Heart left ventricle (tissue), 13 donors: ENCODE results near the gene MBL2.

Experiments
- POLR2A ChIP-seq, 2 donors: fragments of 450-650 bp; IDR thresholded peaks; one replicate each; pipeline ENCODE4 v1.6.1; 2017; ENCODE audit warnings: antibody characterized with exemption in 2 of 2, mild to moderate bottlenecking in 2 of 2, moderate library complexity in 2 of 2
- TF ChIP-seq, protein P1 (sequence below), 12 donors: fragments of 200-600 bp; sonication (generic) in 4 of 12; IDR thresholded peaks; one replicate each; pipeline versions ENCODE4 v1.5.0 to v1.8.0; 2018 to 2022; ENCODE audit warnings: antibody characterized with exemption in 12 of 12, mild to moderate bottlenecking in 5 of 12
- donor health status: ischemic (EF 13 %, LVEDD 7.1; RV severe dilation, severe dysfunction).
- donor health status: DM: no; HTN: yes; CAD: no.
- donor health status: DM: no; HTN: no; CAD: no.
- donor health status: ischemic (EF 25% LVEDD 6.9; RV normal size, moderate dysfunction).
- donor health status: ischemic (EF 25% LVEDD 5.7; RV mildly dilated, moderate dysfunction).
- donor health status: ischemic (EF 35%, LVEDD 5.7; RV mildly dilated, moderate dysfunction).
- donor health status: nonischemic (EF 11% LVEDD 7.7; RV severe dilation, severe dysfunction).
- donor health status: DM: yes; HTN: yes; CAD: no.
- donor health status: PGD.
- donor health status: ischemic (EF 29% LVEDD 5.4; RV normal size, mild dysfunction).
- donor health status: nonischemic (EF 23%, LVEDD 6.1; RV moderate dilation, normal function).

DNA sequence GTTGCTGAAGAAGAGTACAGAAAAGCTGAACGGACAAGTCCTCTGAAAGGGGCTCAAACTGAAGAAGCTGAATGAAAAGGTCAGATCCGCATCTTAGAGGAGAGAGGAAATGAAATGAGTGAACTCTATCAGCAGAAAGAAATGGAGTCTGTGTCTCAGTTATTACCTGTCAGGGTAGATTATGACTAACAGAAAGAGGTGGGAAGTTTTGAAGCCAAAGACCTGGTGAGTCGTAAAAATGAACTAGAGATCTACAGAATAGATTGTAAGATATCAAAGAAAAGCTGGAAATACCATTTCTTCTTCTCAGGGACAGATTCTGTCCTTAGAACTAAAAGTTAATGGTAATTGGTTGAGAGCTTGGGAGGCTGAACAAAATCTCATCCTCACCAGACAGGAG lies 11.1 kb upstream of the MBL2 start:
- TF ChIP-seq, protein P1, sequence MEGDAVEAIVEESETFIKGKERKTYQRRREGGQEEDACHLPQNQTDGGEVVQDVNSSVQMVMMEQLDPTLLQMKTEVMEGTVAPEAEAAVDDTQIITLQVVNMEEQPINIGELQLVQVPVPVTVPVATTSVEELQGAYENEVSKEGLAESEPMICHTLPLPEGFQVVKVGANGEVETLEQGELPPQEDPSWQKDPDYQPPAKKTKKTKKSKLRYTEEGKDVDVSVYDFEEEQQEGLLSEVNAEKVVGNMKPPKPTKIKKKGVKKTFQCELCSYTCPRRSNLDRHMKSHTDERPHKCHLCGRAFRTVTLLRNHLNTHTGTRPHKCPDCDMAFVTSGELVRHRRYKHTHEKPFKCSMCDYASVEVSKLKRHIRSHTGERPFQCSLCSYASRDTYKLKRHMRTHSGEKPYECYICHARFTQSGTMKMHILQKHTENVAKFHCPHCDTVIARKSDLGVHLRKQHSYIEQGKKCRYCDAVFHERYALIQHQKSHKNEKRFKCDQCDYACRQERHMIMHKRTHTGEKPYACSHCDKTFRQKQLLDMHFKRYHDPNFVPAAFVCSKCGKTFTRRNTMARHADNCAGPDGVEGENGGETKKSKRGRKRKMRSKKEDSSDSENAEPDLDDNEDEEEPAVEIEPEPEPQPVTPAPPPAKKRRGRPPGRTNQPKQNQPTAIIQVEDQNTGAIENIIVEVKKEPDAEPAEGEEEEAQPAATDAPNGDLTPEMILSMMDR (IDR thresholded peaks at IDR 0.05): no peak
- no peak for TF ChIP-seq POLR2A (IDR thresholded peaks at IDR 0.05)
